Measurements from ENCODE around the gene CTSC. TPM values are rescaled to one million over a fixed set of nuclear protein-coding genes. Genes with fewer than 3 reads are reported as not detected.

CTSC gene
- total RNA-seq, 1 experiment from 2014 or later = 359 TPM

- H3K4me1 Mint-ChIP-seq = no peaks in the 10 kb centered on the region
These were observed 87.8 kb downstream of the CTSC start for GRCh38 chr11:88249706-88250105.

More at GRCh38 chr11:88249706-88250105, 87.8 kb downstream of the CTSC start:
- no peak overlapping the region for H4K5ac ChIP-seq (ENCODE audit: insufficient read length, low read depth, low read length)
- no peak overlapping the region for H2AK5ac ChIP-seq (ENCODE audit: insufficient read length, low read length)
- H2BK120ac ChIP-seq (ENCODE audit: low read depth, low read length, poor library complexity, severe bottlenecking) = no peak overlapping the region
- H3K4me1 ChIP-seq (ENCODE audit: insufficient read depth, low read length) = no peaks in the 10 kb centered on the region; the same call in 1 of the 2 replicates
- no CpG with 5 or more reads among the region's 1 CpG for WGBS (ENCODE audit: extremely low coverage, insufficient read length, low lambda C conversion rate)
- H3K9me3 ChIP-seq (ENCODE audit: control insufficient read depth, low read depth, low read length) = no peaks in the 10 kb centered on the region
- H3K27me3 ChIP-seq (ENCODE audit: insufficient read depth, low read length) = no peaks in the 10 kb centered on the region
- no peak for TF ChIP-seq CTCF (conservative IDR thresholded peaks at IDR 0.05)
- no peak overlapping the region for H2BK5ac ChIP-seq (ENCODE audit: insufficient read length, low read length)
- no peak overlapping the region for H3K23ac ChIP-seq (ENCODE audit: insufficient read length, low read depth, low read length)
- H2BK20ac ChIP-seq (ENCODE audit: low read depth, low read length, poor library complexity, severe bottlenecking) = no peak overlapping the region
- no peak overlapping the region for H2BK12ac ChIP-seq (ENCODE audit: insufficient read length, low read depth, low read length)
- no peak overlapping the region for H4K91ac ChIP-seq (ENCODE audit: insufficient read length, low read depth, low read length)
- H3K27me3 Mint-ChIP-seq (ENCODE audit: low read depth) = no peaks in the 10 kb centered on the region
- peaks cover 1 to 3% (median 2%) of the 10 kb centered on the region in 3 experiments; a peak in 4 of 7 replicates for H3K36me3 Mint-ChIP-seq (ENCODE audit: insufficient read depth in 1 of 3, low read depth in 3 of 3)
- H2AFZ ChIP-seq (ENCODE audit: low read length) = no peak overlapping the region
- H3K27ac Mint-ChIP-seq = no peak overlapping the region
- H3K4ac ChIP-seq (ENCODE audit: low read depth, low read length) = no peak overlapping the region
- no peak overlapping the region for H4K8ac ChIP-seq (replicated peaks; ENCODE audit: insufficient read length, low read depth, low read length)
- DNase-seq = no peak
- H2BK15ac ChIP-seq (ENCODE audit: low read depth, low read length) = no peak overlapping the region
- H3K23me2 ChIP-seq (ENCODE audit: insufficient read length, low read depth, low read length, poor library complexity, severe bottlenecking) = no peaks in the 10 kb centered on the region
- H3K4me3 Mint-ChIP-seq = no peak overlapping the region
- peaks cover 0 to 2% of the 10 kb centered on the region in 2 experiments; a peak in 1 of 5 replicates for H3K9me3 Mint-ChIP-seq
- H3K18ac ChIP-seq (ENCODE audit: insufficient read length, low read depth, low read length) = no peak overlapping the region
- H3K27ac ChIP-seq (ENCODE audit: insufficient read length, low read depth, low read length) = no peak overlapping the region
- H4K20me1 ChIP-seq (ENCODE audit: control insufficient read depth, insufficient read depth, insufficient read length) = no peaks in the 10 kb centered on the region
- no peaks in the 10 kb centered on the region for H3K79me1 ChIP-seq (ENCODE audit: insufficient read depth, low read depth, low read length, poor library complexity, severe bottlenecking)
- no peak overlapping the region for H3T11ph ChIP-seq (ENCODE audit: low read length)
- no peak overlapping the region for H3K9ac ChIP-seq (ENCODE audit: extremely low read depth, insufficient read length, low read length)
- H3K4me2 ChIP-seq (ENCODE audit: insufficient read depth, insufficient read length, low read length) = no peak overlapping the region
- no peak overlapping the region for H3K56ac ChIP-seq (ENCODE audit: insufficient read length, low read depth, low read length)
- no peaks in the 10 kb centered on the region for H3K79me2 ChIP-seq (ENCODE audit: insufficient read depth, low read length)
- no peak overlapping the region for H3K14ac ChIP-seq (ENCODE audit: insufficient read depth, low read length)
